ENCODE results near the gene PCDHB8.

DNA sequence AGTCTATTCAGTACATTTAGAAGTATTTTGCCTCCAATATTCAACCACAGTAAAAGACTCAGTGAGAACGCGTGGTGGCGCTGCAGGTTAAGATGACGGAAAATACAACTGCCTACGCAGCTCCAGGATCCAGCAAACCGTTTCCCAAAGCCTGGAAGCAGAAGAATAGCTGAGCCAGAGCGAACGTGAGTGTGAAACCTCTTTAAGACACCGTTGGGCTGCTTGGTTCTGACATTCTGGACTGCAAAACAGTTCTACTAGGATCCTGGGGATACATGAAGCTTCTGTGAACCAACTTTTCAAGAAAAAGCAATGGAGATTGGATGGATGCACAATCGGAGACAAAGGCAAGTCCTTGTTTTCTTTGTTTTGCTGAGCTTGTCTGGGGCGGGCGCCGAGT is 4.7 kb downstream of the PCDHB8 start, which contains the start of gene PCDHB16:
- TF ChIP-seq, protein P1, sequence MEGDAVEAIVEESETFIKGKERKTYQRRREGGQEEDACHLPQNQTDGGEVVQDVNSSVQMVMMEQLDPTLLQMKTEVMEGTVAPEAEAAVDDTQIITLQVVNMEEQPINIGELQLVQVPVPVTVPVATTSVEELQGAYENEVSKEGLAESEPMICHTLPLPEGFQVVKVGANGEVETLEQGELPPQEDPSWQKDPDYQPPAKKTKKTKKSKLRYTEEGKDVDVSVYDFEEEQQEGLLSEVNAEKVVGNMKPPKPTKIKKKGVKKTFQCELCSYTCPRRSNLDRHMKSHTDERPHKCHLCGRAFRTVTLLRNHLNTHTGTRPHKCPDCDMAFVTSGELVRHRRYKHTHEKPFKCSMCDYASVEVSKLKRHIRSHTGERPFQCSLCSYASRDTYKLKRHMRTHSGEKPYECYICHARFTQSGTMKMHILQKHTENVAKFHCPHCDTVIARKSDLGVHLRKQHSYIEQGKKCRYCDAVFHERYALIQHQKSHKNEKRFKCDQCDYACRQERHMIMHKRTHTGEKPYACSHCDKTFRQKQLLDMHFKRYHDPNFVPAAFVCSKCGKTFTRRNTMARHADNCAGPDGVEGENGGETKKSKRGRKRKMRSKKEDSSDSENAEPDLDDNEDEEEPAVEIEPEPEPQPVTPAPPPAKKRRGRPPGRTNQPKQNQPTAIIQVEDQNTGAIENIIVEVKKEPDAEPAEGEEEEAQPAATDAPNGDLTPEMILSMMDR (IDR thresholded peaks at IDR 0.05) = peak; percentile 36 to 42 (median 37)
- TF ChIP-seq POLR2A (IDR thresholded peaks at IDR 0.05; ENCODE audit: low read depth) = no peak

All from esophagus muscularis mucosa (tissue), 3 donors.